ENCODE data around the gene KSR2.

DNA sequence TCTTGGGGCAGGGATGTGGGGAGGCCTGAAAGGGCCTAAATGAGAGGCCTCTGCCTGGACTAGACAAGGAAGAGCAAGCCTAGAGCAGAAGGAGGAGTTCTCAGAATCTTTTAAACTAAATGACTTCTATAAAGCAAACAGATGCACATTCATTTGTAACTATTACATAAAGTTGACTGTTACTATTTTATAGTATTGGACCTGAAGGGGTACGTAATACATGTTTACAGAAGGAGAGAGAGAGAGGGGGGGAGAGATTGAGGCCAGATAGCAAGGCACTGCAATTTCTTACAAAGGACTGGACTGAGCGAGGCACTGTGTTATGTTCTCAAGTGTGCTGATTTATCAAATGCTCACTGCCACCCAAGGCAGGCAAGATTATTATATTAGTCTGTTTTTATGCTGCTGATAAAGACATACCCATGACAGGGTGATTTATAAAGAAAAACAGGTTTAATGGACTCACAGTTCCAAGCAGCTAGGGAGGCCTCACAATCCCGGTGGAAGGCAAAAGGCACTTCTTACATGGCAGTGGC is 391.6 kb downstream of the KSR2 start:
- TF ChIP-seq, protein P1, sequence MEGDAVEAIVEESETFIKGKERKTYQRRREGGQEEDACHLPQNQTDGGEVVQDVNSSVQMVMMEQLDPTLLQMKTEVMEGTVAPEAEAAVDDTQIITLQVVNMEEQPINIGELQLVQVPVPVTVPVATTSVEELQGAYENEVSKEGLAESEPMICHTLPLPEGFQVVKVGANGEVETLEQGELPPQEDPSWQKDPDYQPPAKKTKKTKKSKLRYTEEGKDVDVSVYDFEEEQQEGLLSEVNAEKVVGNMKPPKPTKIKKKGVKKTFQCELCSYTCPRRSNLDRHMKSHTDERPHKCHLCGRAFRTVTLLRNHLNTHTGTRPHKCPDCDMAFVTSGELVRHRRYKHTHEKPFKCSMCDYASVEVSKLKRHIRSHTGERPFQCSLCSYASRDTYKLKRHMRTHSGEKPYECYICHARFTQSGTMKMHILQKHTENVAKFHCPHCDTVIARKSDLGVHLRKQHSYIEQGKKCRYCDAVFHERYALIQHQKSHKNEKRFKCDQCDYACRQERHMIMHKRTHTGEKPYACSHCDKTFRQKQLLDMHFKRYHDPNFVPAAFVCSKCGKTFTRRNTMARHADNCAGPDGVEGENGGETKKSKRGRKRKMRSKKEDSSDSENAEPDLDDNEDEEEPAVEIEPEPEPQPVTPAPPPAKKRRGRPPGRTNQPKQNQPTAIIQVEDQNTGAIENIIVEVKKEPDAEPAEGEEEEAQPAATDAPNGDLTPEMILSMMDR (IDR thresholded peaks at IDR 0.05), result no peak
- no peak for TF ChIP-seq POLR2A (IDR thresholded peaks at IDR 0.05)

Data from testis (tissue), 2 donors.